Psoas muscle (tissue), 8 donors: ENCODE data around the gene PRKCH. TPM values are rescaled to one million over a fixed set of nuclear protein-coding genes. Genes with fewer than 3 reads are reported as not detected.
A peak's percentile ranks its signal among the peaks of the same experiment; 100 is the strongest.

Source experiments
- ATAC-seq, 4 donors: fragments of 200-7000 bp; cut with Tn5 transposase; one replicate each; pipeline ENCODE4 v1.9.1; 2020; ENCODE audit warnings: moderate library complexity in 3 of 4, mild to moderate bottlenecking in 2 of 4
- DNase-seq, 2 donors: peaks; one replicate each; pipeline ENCODE4 v3.0.0-alpha.2; 2020
- H3K27ac ChIP-seq: fragments of 200-600 bp; one replicate; pipeline ENCODE4 v1.8.0; 2022
- H3K27me3 ChIP-seq, 3 donors: fragments of 200-600 bp in 1 of 3; one replicate each; pipeline versions ENCODE4 v1.6.1 to v1.8.0; 2013 to 2022; ENCODE audit warnings: low read length in 2 of 3, mild to moderate bottlenecking in 2 of 3, moderate library complexity in 1 of 3; ENCODE audit not compliant: insufficient read depth in 3 of 3
- H3K36me3 ChIP-seq, 2 donors: fragments of 200-600 bp in 1 of 2; one replicate each; pipeline versions ENCODE4 v1.6.1 to v1.8.0; 2013 to 2022; ENCODE audit warnings: low read depth in 1 of 2, mild to moderate bottlenecking in 1 of 2, moderate library complexity in 1 of 2; ENCODE audit not compliant: insufficient read depth in 1 of 2
- H3K4me1 ChIP-seq: fragments of 200-600 bp; one replicate; pipeline ENCODE4 v1.8.0; 2022
- H3K4me3 ChIP-seq: fragments of 200-600 bp; one replicate; pipeline ENCODE4 v1.8.0; 2022; ENCODE audit warnings: mild to moderate bottlenecking
- H3K9me3 ChIP-seq: fragments of 200-600 bp; one replicate; pipeline ENCODE4 v1.8.0; 2022
- CTCF ChIP-seq: fragments of 200-600 bp; IDR thresholded peaks from one replicate; pipeline ENCODE4 v1.8.0; 2022; ENCODE audit warnings: antibody characterized with exemption
- WGBS, 3 donors: extraction: QIAGEN DNeasy Blood & Tissue Kit; methylation state at CpG; one replicate each; pipeline versions ENCODE4 v1.1.6 to v1.1.7; 2013; 5-methylcytosine and 5-hydroxymethylcytosine counted together
- intact Hi-C, 2 donors: fragments of 100-400 bp; cut with DNase I; formaldehyde crosslinking; loops; one replicate each; pipeline versions ENCODE4 v1.11.0 to v1.14.2; 2022
- polyA plus RNA-seq, 3 donors: library from polyadenylated mRNA; stranded (reverse); fragments of 200-250 nt; gene quantifications; one replicate each; pipeline ENCODE4 v1.2.3, GENCODE V29; 2013
- total RNA-seq, 4 donors: library from RNA; stranded (reverse); fragmentation: NEBNext Ultra II Directional in 2 of 4; extraction: Animal tissue kit (Norgen Biotek cat#: 25700) in 2 of 4; gene quantifications; one replicate each; pipeline versions ENCODE4 v1.2.1 to v1.2.4, GENCODE V29; 2021 to 2023
- donor health status: healthy with polysubstance abuse.
- donor health status: DM: no; HTN: no; CAD: no; lungs with moderate emphysema.
- donor health status: Bipolar disorder and iron deficiency.
- donor health status: healthy.
- donor health status: DM: yes; HTN: yes; CAD: no.
- donor health status: DM: no; HTN: no; CAD: no.
- donor health status: DM: no; HTN: no; CAD: no.
- donor health status: DM: yes; HTN: yes; CAD: no.

Gene PRKCH
- total and polyA plus RNA-seq, 7 donors = 5.9 to 17.9 (median 11.1) TPM

DNA sequence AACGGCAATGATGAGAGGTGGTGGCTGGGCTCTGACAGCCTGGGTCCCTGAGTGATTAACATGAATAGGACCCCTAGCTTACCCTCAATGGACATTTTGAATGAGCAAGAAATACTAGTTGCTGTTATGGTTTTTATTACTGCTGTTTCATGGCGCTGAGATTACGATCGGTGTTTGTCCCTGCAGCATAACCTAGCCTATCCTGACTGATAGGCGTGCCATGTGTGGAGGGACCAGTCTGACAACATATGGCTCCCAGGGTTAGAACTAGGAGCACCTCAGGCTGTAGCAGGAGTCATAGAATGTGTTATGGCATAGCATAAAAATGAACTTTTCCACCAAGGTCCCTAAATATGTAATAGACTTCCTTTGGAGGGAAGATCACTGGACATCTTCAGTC, 236.5 kb downstream of the PRKCH start:
- H3K4me1 ChIP-seq = peaks cover 34% of the 10 kb centered on the region
- DNase-seq (no peak), ATAC-seq (no peak)
- no peak overlapping the region for H3K27ac ChIP-seq
- no peaks in the 10 kb centered on the region for H3K27me3 ChIP-seq
- no peaks in the 10 kb centered on the region for H3K9me3 ChIP-seq
- 96 to 100% (median 98%) methylated on average over 5 of the region's 5 CpGs for WGBS, 3 donors
- intact Hi-C loops = no loop called here
- TF ChIP-seq CTCF = no peak
- no peak overlapping the region for H3K4me3 ChIP-seq
- no peaks in the 10 kb centered on the region for H3K36me3 ChIP-seq

- H3K36me3 ChIP-seq = no peaks in the 10 kb centered on the region
- H3K27me3 ChIP-seq = no peaks in the 10 kb centered on the region
- ATAC-seq = no peak
- intact Hi-C loops = no loop called here
- H3K4me3 ChIP-seq = no peak overlapping the region
- TF ChIP-seq CTCF = no peak
- peaks cover 37% of the 10 kb centered on the region for H3K4me1 ChIP-seq
- no peak overlapping the region for H3K27ac ChIP-seq
- DNase-seq = no peak
- WGBS, 3 donors = 75 to 85% (median 76%) methylated on average over 6 of the region's 6 CpGs
- H3K9me3 ChIP-seq = no peaks in the 10 kb centered on the region
Observed at GRCh38 chr14:61558271-61558670, 236.9 kb downstream of the PRKCH start.

- no peaks in the 10 kb centered on the region for H3K9me3 ChIP-seq
- peak overlapping the region; percentile 83 for H3K27ac ChIP-seq
- WGBS, 3 donors = 89 to 95% (median 92%) methylated on average over 14 of the region's 14 CpGs
- peaks cover 37% of the 10 kb centered on the region for H3K4me1 ChIP-seq
- H3K27me3 ChIP-seq = no peaks in the 10 kb centered on the region
- no peak overlapping the region for H3K4me3 ChIP-seq
- intact Hi-C loops = loop anchor here in 1 of 2 donors (5.0 kb wide), 1 partner anchor 82 kb away; no protein-coding TSS in a partner anchor
- DNase-seq (no peak), ATAC-seq (no peak)
- no peak for TF ChIP-seq CTCF
- no peaks in the 10 kb centered on the region for H3K36me3 ChIP-seq
Observed at GRCh38 chr14:61559641-61560201, 238.3 kb downstream of the PRKCH start.

DNA sequence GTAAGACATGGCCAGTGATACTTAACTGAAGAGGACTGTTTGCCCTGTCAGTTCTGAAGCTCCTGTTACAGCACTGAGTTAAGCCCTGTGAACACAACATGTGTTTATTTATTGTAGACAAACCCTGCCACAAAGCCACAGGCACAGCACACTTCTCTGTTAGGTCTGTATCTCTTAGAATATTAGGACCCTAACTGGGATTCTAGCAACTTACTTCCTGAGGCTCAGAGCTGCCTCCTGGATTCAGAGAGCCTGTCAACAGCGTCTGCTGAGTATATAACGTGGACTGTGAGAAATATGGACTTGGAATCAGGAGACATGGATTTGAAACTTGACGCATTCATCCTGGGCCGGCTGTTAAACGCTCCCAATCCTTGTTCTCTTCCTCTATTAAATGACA, 238.9 kb downstream of the PRKCH start:
- no peaks in the 10 kb centered on the region for H3K36me3 ChIP-seq
- WGBS, 3 donors = 22 to 34% (median 23%) methylated on average over 5 of the region's 5 CpGs
- no peak for TF ChIP-seq CTCF
- no peak for DNase-seq
- H3K9me3 ChIP-seq = no peaks in the 10 kb centered on the region
- peak overlapping the region; percentile 83 for H3K27ac ChIP-seq
- intact Hi-C loops = loop anchor here in 1 of 2 donors (5.0 kb wide), 1 partner anchor 83 kb away; no protein-coding TSS in a partner anchor
- H3K4me1 ChIP-seq = peaks cover 37% of the 10 kb centered on the region
- ATAC-seq = peak in 2 of 4 donors; percentile 39 to 50
- no peak overlapping the region for H3K4me3 ChIP-seq
- H3K27me3 ChIP-seq = no peaks in the 10 kb centered on the region

DNA sequence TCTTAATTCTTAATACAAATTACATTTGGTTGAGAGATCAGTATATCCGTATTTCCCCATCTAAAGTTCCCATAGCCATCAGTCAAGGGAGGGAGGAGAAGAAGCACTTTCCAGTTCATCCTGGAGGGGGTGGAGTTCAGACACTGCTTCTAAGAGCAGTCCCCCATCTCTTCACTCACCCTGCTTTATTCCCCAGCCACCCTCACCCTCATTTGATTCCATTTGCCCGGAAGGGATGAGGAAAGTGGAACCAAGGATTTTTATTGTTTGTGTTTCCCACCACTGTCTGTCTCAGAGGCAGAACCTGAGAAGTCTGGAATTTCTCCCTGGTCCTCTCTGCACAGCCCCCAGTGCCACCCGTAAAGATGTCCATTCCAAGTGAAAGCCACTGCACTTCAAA, 239.7 kb downstream of the PRKCH start:
- no peaks in the 10 kb centered on the region for H3K27me3 ChIP-seq
- WGBS, 3 donors = 76 to 80% (median 77%) methylated on average over 3 of the region's 3 CpGs

More for the DNA sequence above, 239.7 kb downstream of the PRKCH start:
- ATAC-seq (peak in 1 of 4 donors; percentile 34), DNase-seq (no peak)
- intact Hi-C loops = loop anchor here in 1 of 2 donors (5.0 kb wide), 1 partner anchor 84 kb away; no protein-coding TSS in a partner anchor
- Histone ChIP-seq H3K27ac (peak overlapping the region; percentile 83), H3K36me3 (no peaks in the 10 kb centered on the region), H3K4me1 (peaks cover 30% of the 10 kb centered on the region), H3K9me3 (no peaks in the 10 kb centered on the region), H3K4me3 (no peak overlapping the region)
- TF ChIP-seq CTCF = no peak
